ENCODE data around the gene UBFD1. TPM values are rescaled to one million over a fixed set of nuclear protein-coding genes. Genes with fewer than 3 reads are reported as not detected.

The UBFD1 gene
- total and polyA plus RNA-seq, 10 of the 15 experiments (the other 5 are each of a cell fraction or from before 2014, with no cell fraction given), result 7.3 to 48.5 (median 32.1) TPM

- SMC1A ChIA-PET (ENCODE audit: uncharacterized antibody, unreplicated experiment), result interaction anchor here (6.8 kb wide), 1 partner anchor 15 kb away, joined by 48 read pairs; no protein-coding TSS in a partner anchor
- H2AFZ ChIP-seq (ENCODE audit: control insufficient read depth, low read depth, low read length), result no peak overlapping the region
- no peak overlapping the region for H3K4me3 ChIP-seq
- CTCF ChIA-PET, result interaction anchor here (1.0 to 1.3 kb wide), 2 partner anchors 16 to 18 kb away, joined by 3 read pairs; no protein-coding TSS in a partner anchor
- RAD21 ChIA-PET (ENCODE audit: unreplicated experiment), result no interaction called here
- H3K27ac ChIP-seq (ENCODE audit: control insufficient read depth, insufficient read depth), result no peak overlapping the region
- in situ Hi-C loops (cut with MboI) (no loop called here), intact Hi-C loops (cut with micrococcal nuclease; ENCODE audit: unreplicated experiment) (no loop called here)
- peaks cover 13 to 22% of the 10 kb centered on the region in 2 experiments for H3K36me3 ChIP-seq (ENCODE audit: control insufficient read depth in 2 of 2, insufficient read depth in 2 of 2, low read length in 1 of 2)
- FAIRE-seq (no peak), DNase-seq (ENCODE audit: low read depth, low spot score) (no peak), ATAC-seq (no peak)
- POLR2A ChIA-PET, result no interaction called here
- 99% methylated on average over 4 of the region's 4 CpGs for WGBS (ENCODE audit: insufficient coverage, insufficient replicate concordance, low lambda C conversion rate, missing lambda C conversion rate)
- TF ChIP-seq EGR1 (IDR thresholded peaks at IDR 0.05; ENCODE audit: borderline replicate concordance in 1 of 2, low read depth in 2 of 2, low read length in 2 of 2) (no peak), TARDBP (IDR thresholded peaks at IDR 0.05; ENCODE audit: borderline replicate concordance) (no peak), SMARCA5 (IDR thresholded peaks at IDR 0.05) (no peak), CBX3 (IDR thresholded peaks at IDR 0.05; ENCODE audit: borderline replicate concordance, low read depth) (no peak), ZZZ3 (IDR thresholded peaks at IDR 0.05; ENCODE audit: control insufficient read depth, insufficient read length, low read depth) (no peak), USF2 (IDR thresholded peaks at IDR 0.05; ENCODE audit: borderline replicate concordance, low read depth, low read length) (no peak), RUNX3 (IDR thresholded peaks at IDR 0.05; ENCODE audit: low read length) (no peak)
- H3K9ac ChIP-seq (ENCODE audit: control insufficient read depth, insufficient read depth, low read length), result no peak overlapping the region
- no peaks in the 10 kb centered on the region for H3K27me3 ChIP-seq (replicated peaks in 1 of 2; ENCODE audit: control insufficient read depth in 2 of 2, insufficient read depth in 2 of 2, low read length in 1 of 2)
- no peaks in the 10 kb centered on the region for H3K79me2 ChIP-seq (ENCODE audit: control insufficient read depth, insufficient read depth, low read length)
- H4K20me1 ChIP-seq (ENCODE audit: control insufficient read depth, insufficient read depth), result no peaks in the 10 kb centered on the region
- H3K9me3 ChIP-seq (replicated peaks; ENCODE audit: control insufficient read depth, insufficient read depth, low read length), result no peaks in the 10 kb centered on the region
- no peak overlapping the region for H3K4me2 ChIP-seq (ENCODE audit: control insufficient read depth, insufficient read depth)
- BruUV-seq (replicated peaks), result no TSS peak
- peaks cover 28% of the 10 kb centered on the region for H3K4me1 ChIP-seq (ENCODE audit: control insufficient read depth, insufficient read depth, low read length)
These were observed 35.6 kb upstream of the UBFD1 start for GRCh38 chr16:23521965-23522364.

GRCh38 chr16:23523321-23523720 is 34.2 kb upstream of the UBFD1 start:
- intact Hi-C loops (cut with micrococcal nuclease; ENCODE audit: unreplicated experiment), result no loop called here
- ChIA-PET SMC1A (ENCODE audit: uncharacterized antibody, unreplicated experiment) (interaction anchor here (6.8 kb wide), 1 partner anchor 17 kb away, joined by 48 read pairs; no protein-coding TSS in a partner anchor), RAD21 (ENCODE audit: unreplicated experiment) (no interaction called here), POLR2A (interaction anchor here (1.0 kb wide), 1 partner anchor 17 kb away, joined by 3 read pairs; no protein-coding TSS in a partner anchor), CTCF (no interaction called here)
- H4K20me1 ChIP-seq (ENCODE audit: control insufficient read depth, insufficient read depth), result no peaks in the 10 kb centered on the region
- no peak for FAIRE-seq
- H3K36me3 ChIP-seq (ENCODE audit: control insufficient read depth in 2 of 2, insufficient read depth in 2 of 2, low read length in 1 of 2), result peaks cover 13 to 26% of the 10 kb centered on the region in 2 experiments
- H3K27me3 ChIP-seq (replicated peaks in 1 of 2; ENCODE audit: control insufficient read depth in 2 of 2, insufficient read depth in 2 of 2, low read length in 1 of 2), result no peaks in the 10 kb centered on the region
- WGBS (ENCODE audit: insufficient coverage, insufficient replicate concordance, low lambda C conversion rate, missing lambda C conversion rate), result 100% methylated on average over 6 of the region's 6 CpGs
- peaks cover 23% of the 10 kb centered on the region for H3K4me1 ChIP-seq (ENCODE audit: control insufficient read depth, insufficient read depth, low read length)
- no peak overlapping the region for H3K4me2 ChIP-seq (ENCODE audit: control insufficient read depth, insufficient read depth)
- H2AFZ ChIP-seq (ENCODE audit: control insufficient read depth, low read depth, low read length), result no peak overlapping the region
- no peaks in the 10 kb centered on the region for H3K9me3 ChIP-seq (replicated peaks; ENCODE audit: control insufficient read depth, insufficient read depth, low read length)
- no peak for DNase-seq (ENCODE audit: low read depth, low spot score)
- H3K4me3 ChIP-seq, result no peak overlapping the region
- in situ Hi-C loops (cut with MboI), result no loop called here
- BruUV-seq (replicated peaks), result no TSS peak
- ATAC-seq, result no peak
- no peak overlapping the region for H3K27ac ChIP-seq (ENCODE audit: control insufficient read depth, insufficient read depth)
- no peak overlapping the region for H3K9ac ChIP-seq (ENCODE audit: control insufficient read depth, insufficient read depth, low read length)
- no peaks in the 10 kb centered on the region for H3K79me2 ChIP-seq (ENCODE audit: control insufficient read depth, insufficient read depth, low read length)
- no peak for TF ChIP-seq SIN3A (IDR thresholded peaks at IDR 0.05; ENCODE audit: low read depth, low read length)
- TF ChIP-seq PML (IDR thresholded peaks at IDR 0.05; ENCODE audit: low read length), result no peak
- no peak for TF ChIP-seq E2F8 (IDR thresholded peaks at IDR 0.05; ENCODE audit: low read depth, partially characterized antibody)
- no peak for TF ChIP-seq TBL1XR1 (IDR thresholded peaks at IDR 0.05; ENCODE audit: low read depth, low read length)
- no peak for TF ChIP-seq BHLHE40 (IDR thresholded peaks at IDR 0.05; ENCODE audit: borderline replicate concordance in 1 of 2, low read depth in 2 of 2, low read length in 1 of 2)
- TF ChIP-seq EGR1 (IDR thresholded peaks at IDR 0.05; ENCODE audit: borderline replicate concordance in 1 of 2, low read depth in 2 of 2, low read length in 2 of 2), result no peak
- no peak for TF ChIP-seq RAD21 (IDR thresholded peaks at IDR 0.05; ENCODE audit: insufficient read depth, low read depth, low read length)
- TF ChIP-seq IKZF1 (conservative IDR thresholded peaks at IDR 0.05), result no peak
